ENCODE measurements around the gene RAB12.

DNA sequence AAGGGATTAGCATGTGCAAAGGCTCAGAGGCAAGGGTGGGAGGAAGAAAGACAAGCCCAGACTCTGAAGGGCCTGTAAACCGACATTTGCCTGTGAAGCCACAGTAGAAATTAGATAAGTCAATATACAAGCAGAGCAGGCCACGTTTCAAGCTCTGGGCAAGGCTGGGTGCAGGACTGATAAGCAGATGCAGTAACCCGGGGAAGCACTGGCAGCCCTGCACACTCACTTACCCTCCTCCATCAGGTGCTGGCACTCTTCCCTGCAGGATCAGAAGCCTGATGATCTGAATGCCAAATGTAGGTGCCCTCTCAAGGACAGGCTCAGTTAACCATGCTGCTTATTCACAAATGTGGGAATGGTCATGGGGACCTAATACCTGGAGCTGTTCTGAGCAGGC, 46.3 kb upstream of the RAB12 start:
- no peak for TF ChIP-seq ZNF70 (CRISPR knock-in tag; IDR thresholded peaks at IDR 0.05)
- TF ChIP-seq BACH2 (CRISPR knock-in tag; IDR thresholded peaks at IDR 0.05; ENCODE audit: borderline replicate concordance): no peak
- TF ChIP-seq RARB (CRISPR knock-in tag; IDR thresholded peaks at IDR 0.05): no peak
- no peak for TF ChIP-seq ZFP30 (CRISPR knock-in tag; IDR thresholded peaks at IDR 0.05)
- no peak for TF ChIP-seq PATZ1 (CRISPR knock-in tag; IDR thresholded peaks at IDR 0.05; ENCODE audit: borderline replicate concordance)
- TF ChIP-seq TSHZ2 (CRISPR knock-in tag; IDR thresholded peaks at IDR 0.05): no peak
- TF ChIP-seq ARNTL (CRISPR knock-in tag; IDR thresholded peaks at IDR 0.05; ENCODE audit: borderline replicate concordance, low read depth): no peak
- no peak for TF ChIP-seq CSDC2 (CRISPR knock-in tag; IDR thresholded peaks at IDR 0.05)
- no peak for TF ChIP-seq TOX (CRISPR knock-in tag; IDR thresholded peaks at IDR 0.05; ENCODE audit: borderline replicate concordance)
- TF ChIP-seq, protein P1, sequence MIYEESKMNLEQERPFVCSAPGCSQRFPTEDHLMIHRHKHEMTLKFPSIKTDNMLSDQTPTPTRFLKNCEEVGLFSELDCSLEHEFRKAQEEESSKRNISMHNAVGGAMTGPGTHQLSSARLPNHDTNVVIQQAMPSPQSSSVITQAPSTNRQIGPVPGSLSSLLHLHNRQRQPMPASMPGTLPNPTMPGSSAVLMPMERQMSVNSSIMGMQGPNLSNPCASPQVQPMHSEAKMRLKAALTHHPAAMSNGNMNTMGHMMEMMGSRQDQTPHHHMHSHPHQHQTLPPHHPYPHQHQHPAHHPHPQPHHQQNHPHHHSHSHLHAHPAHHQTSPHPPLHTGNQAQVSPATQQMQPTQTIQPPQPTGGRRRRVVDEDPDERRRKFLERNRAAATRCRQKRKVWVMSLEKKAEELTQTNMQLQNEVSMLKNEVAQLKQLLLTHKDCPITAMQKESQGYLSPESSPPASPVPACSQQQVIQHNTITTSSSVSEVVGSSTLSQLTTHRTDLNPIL (CRISPR knock-in tag; IDR thresholded peaks at IDR 0.05; ENCODE audit: low read depth): no peak
- no peak for TF ChIP-seq TCF4 (CRISPR knock-in tag; IDR thresholded peaks at IDR 0.05; ENCODE audit: borderline replicate concordance)
- TF ChIP-seq GLIS3 (CRISPR knock-in tag; IDR thresholded peaks at IDR 0.05): no peak
- no peak for TF ChIP-seq ZFP3 (CRISPR knock-in tag; IDR thresholded peaks at IDR 0.05)

All from SK-N-SH treated with all-trans-retinoic acid at 6 μM for 48 hours (cell line).